ENCODE results near the gene TXNRD3.
"Not testable (repeated sequence)": the region's sequence is repeated elsewhere in the genome, so short reads cannot be mapped to it uniquely, and the experiment has no call there.

Gene TXNRD3

GRCh38 chr3:126646674-126647073 lies 8.2 kb downstream of the TXNRD3 start:
- no peak for DNase-seq (ENCODE audit: low read depth)

DNA sequence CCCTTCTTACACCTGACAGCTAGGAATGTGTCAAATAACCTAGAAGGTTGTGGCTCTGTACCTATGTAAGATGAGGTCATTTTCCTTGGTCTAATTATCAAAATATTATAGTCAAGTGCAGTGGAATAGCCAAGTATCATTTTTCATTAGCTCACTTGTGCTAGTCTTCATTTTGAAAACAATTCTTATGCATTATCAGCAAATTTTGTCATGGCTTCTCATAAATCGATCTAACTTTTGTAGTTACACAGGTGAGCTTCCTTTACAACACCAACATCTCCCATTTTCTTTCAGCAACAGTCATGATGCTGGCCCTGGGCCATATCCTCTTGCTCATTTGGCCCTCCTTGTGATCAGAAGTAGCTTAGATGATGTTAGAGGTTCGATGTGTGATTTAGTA lies 10.3 kb downstream of the TXNRD3 start:
- DNase-seq (ENCODE audit: low read depth): no peak

DNA sequence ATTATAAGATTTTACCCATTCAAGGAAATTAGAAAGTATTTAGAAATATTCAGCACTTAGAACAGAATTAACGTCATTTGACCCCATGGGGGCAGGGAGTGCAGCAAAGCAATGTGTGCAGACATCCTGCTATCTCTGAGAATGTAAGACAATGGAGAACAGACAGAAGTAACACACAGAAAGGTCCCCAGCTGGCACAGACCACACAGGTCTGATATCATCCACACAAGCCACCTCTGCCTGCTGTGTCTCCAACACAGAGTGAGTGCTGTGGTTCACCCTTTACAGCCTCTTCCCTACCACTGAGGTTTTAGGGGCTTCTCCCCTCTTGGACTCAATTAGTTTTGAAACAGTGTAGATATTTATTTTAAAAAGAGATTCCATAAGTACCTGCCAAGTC lies 16.1 kb downstream of the TXNRD3 start:
- no peak for DNase-seq (ENCODE audit: low read depth)

DNA sequence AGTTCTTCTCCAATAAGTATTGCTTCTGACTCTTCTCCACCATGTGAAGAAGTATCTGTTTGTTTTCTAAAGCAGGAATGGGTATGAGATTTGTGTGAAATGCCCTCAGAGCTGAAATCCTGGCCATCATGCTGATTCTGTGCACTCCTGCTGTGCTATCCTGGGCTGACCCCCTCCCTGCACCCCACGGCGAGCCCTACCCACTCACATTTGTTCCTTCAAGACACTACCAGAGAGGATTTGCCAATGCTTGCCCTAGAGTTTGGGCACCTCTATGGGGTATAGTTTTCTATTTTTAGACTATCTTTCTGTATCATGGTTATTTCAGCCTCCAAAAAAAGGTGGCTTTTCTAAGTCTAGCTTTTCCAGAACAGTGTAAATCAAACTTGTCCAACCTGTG lies 18.5 kb downstream of the TXNRD3 start:
- no peak for DNase-seq (ENCODE audit: low read depth)

DNA sequence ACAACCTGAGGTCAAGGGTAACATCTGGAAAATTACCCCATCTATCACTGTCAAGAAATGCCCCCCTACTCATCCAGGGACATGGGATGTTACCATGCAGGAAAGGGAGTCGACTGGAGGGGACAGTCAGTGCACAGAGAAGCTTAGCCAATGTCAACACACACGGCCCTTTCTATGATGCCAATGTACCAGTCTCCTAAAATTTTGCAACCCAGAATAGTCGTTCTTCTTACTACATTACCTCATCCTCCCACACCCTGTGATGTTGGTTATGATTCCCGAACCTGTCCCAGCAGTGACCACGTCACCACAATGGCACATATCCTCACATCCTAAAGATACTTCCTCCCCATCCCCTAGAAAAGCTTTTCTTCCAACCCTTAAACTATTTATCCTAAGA lies 20.1 kb downstream of the TXNRD3 start:
- DNase-seq (ENCODE audit: low read depth): no peak

DNA sequence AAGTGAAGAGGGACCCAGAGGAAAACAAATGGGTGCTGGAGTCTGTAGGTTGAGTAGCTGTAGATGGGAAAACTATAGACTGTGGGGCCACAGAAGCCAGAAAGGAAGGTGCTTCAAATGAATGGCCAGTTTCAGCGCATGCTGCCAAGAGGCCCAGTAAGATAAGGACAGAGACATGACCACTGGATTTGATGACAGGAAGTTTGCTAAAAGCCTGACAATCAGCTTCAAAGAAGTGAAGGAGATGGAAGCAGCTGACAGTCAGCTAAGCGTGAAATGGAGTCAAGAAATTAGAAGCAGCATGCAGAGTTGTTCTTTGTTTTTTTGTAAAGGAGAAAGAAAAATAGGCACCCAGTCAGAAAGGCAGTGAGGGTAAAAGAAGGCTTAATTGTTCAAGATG lies 24.9 kb downstream of the TXNRD3 start:
- DNase-seq (ENCODE audit: low read depth): no peak

DNA sequence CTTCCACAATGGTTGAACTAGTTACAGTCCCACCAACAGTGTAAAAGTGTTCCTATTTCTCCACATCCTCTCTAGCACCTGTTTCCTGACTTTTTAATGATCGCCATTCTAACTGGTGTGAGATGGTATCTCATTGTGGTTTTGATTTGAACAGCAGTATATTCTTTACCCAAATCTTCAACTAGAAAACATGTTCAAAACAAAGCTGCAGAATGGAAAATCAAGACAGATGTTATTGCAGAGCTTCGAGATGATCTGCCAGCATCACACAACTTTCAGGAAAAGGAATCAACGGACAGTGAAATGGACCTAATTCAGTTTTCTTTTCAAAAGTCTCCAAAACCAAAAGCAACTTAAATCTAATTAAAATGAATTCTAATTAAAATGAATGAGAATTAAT lies 29.2 kb downstream of the TXNRD3 start:
- not testable (repeated sequence) for DNase-seq (ENCODE audit: low read depth)

DNA sequence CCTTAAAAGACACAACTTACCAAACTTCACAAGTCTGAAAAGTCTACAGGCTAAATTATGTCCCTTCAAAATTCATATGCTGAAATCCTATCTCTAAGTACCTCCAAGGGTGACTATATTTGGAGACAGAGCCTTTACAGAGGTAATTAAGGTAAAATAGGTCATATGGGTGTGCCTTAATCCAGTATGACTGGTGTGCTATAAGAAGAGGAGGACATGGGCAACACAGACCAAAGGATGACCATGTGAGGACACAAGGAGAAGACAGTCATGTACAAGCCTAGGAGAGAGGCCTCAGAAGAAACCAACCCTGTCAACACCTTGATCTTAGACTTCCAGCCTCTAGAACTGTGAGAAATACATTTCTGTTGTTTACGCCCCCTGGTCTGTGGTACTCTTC lies 32.2 kb downstream of the TXNRD3 start:
- no peak for DNase-seq (ENCODE audit: low read depth)

DNA sequence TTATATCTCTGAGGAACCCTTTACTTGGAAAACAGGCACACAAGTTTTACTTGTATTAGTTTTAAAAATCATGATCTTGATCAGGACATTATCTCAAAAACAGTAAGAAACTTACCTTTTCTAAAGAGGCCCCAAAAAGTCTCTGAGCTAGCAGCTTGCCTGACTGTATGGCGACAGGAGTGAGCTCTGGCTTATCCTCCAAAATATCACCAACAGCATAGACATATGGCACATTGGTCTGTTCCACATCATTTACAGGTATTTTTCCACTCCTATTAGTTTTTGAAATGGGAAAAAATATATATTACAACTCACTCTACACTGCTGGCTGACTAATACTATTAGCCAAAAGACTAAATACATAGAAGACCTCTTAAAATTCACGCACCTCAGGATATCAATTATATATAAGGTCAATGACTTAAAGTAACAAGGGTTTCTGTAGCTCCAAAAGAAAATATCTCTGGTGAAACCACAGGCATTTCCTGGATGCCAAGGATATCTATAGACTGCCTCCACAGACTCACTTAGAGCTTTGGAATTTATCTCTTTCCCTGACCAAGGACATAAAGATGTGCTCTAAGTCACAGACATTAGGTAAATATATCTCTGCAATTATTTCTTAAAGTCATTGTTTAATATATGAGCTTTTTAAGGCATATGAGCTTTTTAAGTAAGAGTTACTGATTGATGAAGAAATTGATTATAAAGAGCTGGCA lies 33.1 kb downstream of the TXNRD3 start:
- no peak for DNase-seq (ENCODE audit: low read depth)

- no peak for DNase-seq (ENCODE audit: low read depth)
Measured at GRCh38 chr3:126621171-126621570, 33.8 kb downstream of the TXNRD3 start.

- no peak for DNase-seq (ENCODE audit: low read depth)
Measured at GRCh38 chr3:126620738-126621137, 34.2 kb downstream of the TXNRD3 start.

- no peak for DNase-seq (ENCODE audit: low read depth)
Measured at GRCh38 chr3:126618760-126619159, 36.2 kb downstream of the TXNRD3 start.

GRCh38 chr3:126618021-126618420 lies 36.9 kb downstream of the TXNRD3 start:
- no peak for DNase-seq (ENCODE audit: low read depth)

DNA sequence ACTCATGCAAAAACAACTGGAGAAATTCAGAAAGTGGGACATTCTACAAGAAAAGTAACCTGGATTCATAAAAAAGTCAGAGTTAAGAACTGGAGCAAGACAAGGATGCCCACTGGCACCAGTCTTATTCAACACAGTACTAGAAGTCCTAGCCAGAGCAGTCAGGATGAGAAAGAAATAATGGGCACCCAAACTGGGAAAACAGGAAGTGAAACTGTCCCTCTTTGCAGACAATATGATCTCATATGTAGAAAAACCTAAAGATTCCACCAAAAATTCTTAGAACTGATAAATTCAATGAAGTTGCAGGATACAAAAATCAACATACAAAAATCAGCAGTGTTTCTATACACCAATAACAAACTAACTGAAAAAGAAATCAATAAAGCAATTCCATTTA lies 37.4 kb downstream of the TXNRD3 start:
- DNase-seq (ENCODE audit: low read depth): no peak

GRCh38 chr3:126616931-126617330 lies 38.0 kb downstream of the TXNRD3 start:
- DNase-seq (ENCODE audit: low read depth): no peak

- no peak for DNase-seq (ENCODE audit: low read depth)
Measured at GRCh38 chr3:126613479-126614188, 41.3 kb downstream of the TXNRD3 start.

DNA sequence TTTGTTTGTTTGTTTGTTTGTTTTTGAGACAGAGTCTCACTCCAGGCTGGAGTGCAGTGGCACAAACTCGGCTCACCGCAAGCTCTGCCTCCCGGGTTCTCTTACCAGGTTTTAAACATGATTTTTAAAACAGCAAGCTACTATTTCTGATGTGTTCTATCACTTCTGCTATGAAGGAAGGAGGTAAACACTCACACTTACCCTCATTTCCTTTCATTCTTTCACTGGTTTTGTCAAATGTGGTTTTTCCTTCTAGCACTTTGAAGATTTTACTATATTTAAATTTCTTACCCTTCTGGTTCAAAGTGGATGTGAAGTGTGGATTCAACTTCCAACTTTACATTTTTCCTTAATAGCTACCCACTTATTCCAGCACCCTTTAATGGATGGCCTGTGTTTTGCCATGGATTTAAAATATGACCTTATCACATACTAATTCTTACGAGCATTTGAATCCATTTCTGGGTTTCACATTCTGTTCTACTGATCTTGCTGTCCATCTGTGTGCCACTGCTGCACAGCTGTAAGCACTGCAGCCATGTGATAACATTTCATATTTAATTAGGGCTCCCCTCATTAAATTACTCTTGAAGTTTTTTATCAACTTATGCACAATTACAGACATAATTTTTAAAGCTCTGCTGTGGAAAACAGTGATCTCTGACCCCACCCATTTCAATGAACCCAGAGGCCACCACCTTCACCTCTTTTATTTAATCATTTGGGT lies 42.3 kb downstream of the TXNRD3 start:
- DNase-seq (ENCODE audit: low read depth): no peak

GRCh38 chr3:126609909-126610308 lies 45.0 kb downstream of the TXNRD3 start:
- DNase-seq (ENCODE audit: low read depth): no peak

DNA sequence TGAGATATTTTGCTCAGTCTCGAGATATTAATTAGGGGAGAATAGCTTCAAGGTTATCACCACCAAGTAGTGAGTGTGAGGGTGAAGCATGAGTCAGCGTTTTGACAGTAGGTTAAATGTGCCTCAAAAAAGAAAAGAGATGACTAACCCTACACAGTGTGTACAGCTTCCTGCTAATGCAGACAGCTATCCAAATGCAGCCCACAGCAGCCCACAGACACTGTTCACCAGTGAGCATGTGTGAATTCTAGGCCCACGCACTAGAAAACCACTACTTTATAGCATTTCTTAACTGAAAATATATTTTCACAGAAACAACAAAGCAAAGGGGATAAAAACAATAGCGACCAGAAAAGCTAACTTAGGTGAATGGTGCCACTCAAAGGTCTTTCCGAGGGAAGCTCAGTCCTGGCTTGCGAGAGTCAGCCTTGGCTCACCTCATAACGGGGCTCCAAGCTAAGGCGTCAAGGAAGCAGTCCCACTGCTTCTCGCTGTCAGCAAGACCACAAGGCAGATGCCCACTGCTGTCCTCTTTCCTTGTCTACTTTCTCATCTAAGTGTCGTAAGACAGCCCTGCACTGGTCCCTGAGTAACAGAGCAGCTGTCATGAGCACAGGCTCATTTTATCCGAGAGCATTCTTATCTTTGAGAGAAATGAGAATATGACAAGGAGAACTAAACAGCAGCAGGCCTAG lies 47.6 kb downstream of the TXNRD3 start:
- no peak for DNase-seq (ENCODE audit: low read depth)

GRCh38 chr3:126606001-126606400 lies 48.9 kb downstream of the TXNRD3 start:
- no peak for DNase-seq (ENCODE audit: low read depth)

- no peak for DNase-seq (ENCODE audit: low read depth)
Measured at GRCh38 chr3:126604691-126605090, 50.2 kb downstream of the TXNRD3 start.

DNA sequence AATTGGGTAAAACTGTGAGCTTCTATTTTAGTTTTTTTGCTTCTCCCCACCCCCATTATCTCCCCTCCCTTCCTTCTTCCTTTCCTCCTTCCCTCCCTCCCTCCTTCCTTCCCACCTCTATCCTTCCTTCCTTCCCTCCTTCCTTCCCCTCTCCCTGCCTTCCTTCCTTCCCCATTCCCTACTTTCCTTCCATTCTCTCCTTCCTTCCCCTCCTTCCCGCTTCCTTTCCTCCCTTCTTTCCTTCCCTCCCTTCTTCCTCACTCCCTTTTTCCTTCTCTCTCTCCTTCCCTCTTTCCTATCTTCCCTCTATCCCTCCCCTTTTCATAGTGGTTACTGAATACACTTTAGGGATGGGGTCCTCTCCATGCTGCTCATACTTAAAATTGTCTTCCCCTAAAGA lies 55.8 kb downstream of the TXNRD3 start:
- no peak for DNase-seq (ENCODE audit: low read depth)

- DNase-seq (ENCODE audit: low read depth): not testable (repeated sequence)
Measured at GRCh38 chr3:126595479-126595878, 59.4 kb downstream of the TXNRD3 start.

Measured in activated T-helper 9 cell treated with anti-CD3 and anti-CD28 coated beads, Interleukin-2, amount 50 U/mL, for 16 hours (primary cell).